Caco-2 (cell line): ENCODE measurements around the gene PTPRN2. TPM values are rescaled to one million over a fixed set of nuclear protein-coding genes. Genes with fewer than 3 reads are reported as not detected.
A peak's percentile ranks its signal among the peaks of the same experiment; 100 is the strongest.

Source experiments
- BruUV-seq: library from RNA; stranded (reverse); fragments of 400-500 nt; replicated peaks from 2 replicates; lab custom pipeline; 2021; lab: Mats Ljungman, UMichigan
- CTCF ChIA-PET: fragments of 300-600 bp; sonication (Branson Sonifier 250); formaldehyde crosslinking; loops from one replicate; lab custom pipeline; 2022; ENCODE audit warnings: antibody characterized with exemption; lab: Charles Lee
- POLR2A ChIA-PET: fragments of 300-600 bp; sonication (Branson Sonifier 250); formaldehyde crosslinking; loops from one replicate; lab custom pipeline; 2022; ENCODE audit warnings: antibody characterized with exemption; lab: Charles Lee
- DNase-seq, 2 experiments: peaks; one replicate each; pipeline versions ENCODE4 v3.0.0 to v3.0.0-alpha.2; 2020 to 2022
- H3K27me3 ChIP-seq: replicated peaks from 2 replicates; pipeline ENCODE4 v1.6.0; 2011; ENCODE audit warnings: low read length; ENCODE audit not compliant: control insufficient read depth, insufficient read depth
- H3K36me3 ChIP-seq: 2 replicates; pipeline ENCODE4 v1.5.1; 2011; ENCODE audit warnings: low read length; ENCODE audit not compliant: control insufficient read depth, insufficient read depth
- H3K4me1 ChIP-seq: fragments of 250-450 bp; sonication (Bioruptor Pico); 2 replicates; pipeline ENCODE4 v1.5.1; 2020; ENCODE audit warnings: mild to moderate bottlenecking
- H3K4me3 ChIP-seq: 2 replicates; pipeline ENCODE4 v1.5.1; 2011; ENCODE audit warnings: low read depth, mild to moderate bottlenecking, control low read depth, low read length
- H3K9me3 ChIP-seq: fragments of 250-450 bp; sonication (Bioruptor Pico); 2 replicates; pipeline ENCODE4 v1.5.1; 2020; ENCODE audit warnings: mild to moderate bottlenecking, moderate library complexity
- H3K27ac Mint-ChIP-seq: one replicate; pipeline ENCODE4 v1.8.0; 2022; ENCODE audit warnings: mixed read lengths; ENCODE audit not compliant: unreplicated experiment
- H3K27me3 Mint-ChIP-seq: one replicate; pipeline ENCODE4 v1.8.0; 2022; ENCODE audit warnings: mixed read lengths; ENCODE audit not compliant: insufficient read depth, unreplicated experiment
- H3K36me3 Mint-ChIP-seq: one replicate; pipeline ENCODE4 v1.8.0; 2022; ENCODE audit warnings: mild to moderate bottlenecking, mixed read lengths; ENCODE audit not compliant: insufficient read depth, unreplicated experiment
- H3K4me1 Mint-ChIP-seq: one replicate; pipeline ENCODE4 v1.8.0; 2022; ENCODE audit warnings: low read depth, mixed read lengths; ENCODE audit not compliant: unreplicated experiment
- H3K4me3 Mint-ChIP-seq: one replicate; pipeline ENCODE4 v1.8.0; 2022; ENCODE audit warnings: mild to moderate bottlenecking, moderate library complexity, mixed read lengths; ENCODE audit not compliant: unreplicated experiment
- H3K9me3 Mint-ChIP-seq: one replicate; pipeline ENCODE4 v1.8.0; 2022; ENCODE audit warnings: mixed read lengths; ENCODE audit not compliant: unreplicated experiment
- CTCF ChIP-seq, 2 experiments: fragments of 200-600 bp in 1 of 2; IDR thresholded peaks; 1 replicate in 1 of 2; 2 replicates in 1 of 2; pipeline versions ENCODE4 v1.5.1 to v1.8.0; 2011 to 2022; ENCODE audit warnings: antibody characterized with exemption in 1 of 2, control low read depth in 1 of 2, inconsistent platforms in 1 of 2, low read depth in 1 of 2, low read length in 1 of 2, mild to moderate bottlenecking in 1 of 2, moderate library complexity in 1 of 2; ENCODE audit not compliant: insufficient read depth in 1 of 2, severe bottlenecking in 1 of 2, unreplicated experiment in 1 of 2
- intact Hi-C: fragments of 100-400 bp; cut with micrococcal nuclease; formaldehyde crosslinking; loops from one replicate; pipeline ENCODE4 v1.10.0; 2022; ENCODE audit not compliant: unreplicated experiment
- total RNA-seq: library from RNA; stranded (reverse); gene quantifications from 2 replicates; pipeline ENCODE4 v1.2.3, GENCODE V29; 2022

Gene PTPRN2
- total RNA-seq, 1 experiment from 2014 or later = 1.4 TPM

- ChIA-PET CTCF (no interaction called here), POLR2A (no interaction called here)
- Mint-ChIP-seq H3K27me3 (no peaks in the 10 kb centered on the region), H3K36me3 (no peaks in the 10 kb centered on the region), H3K4me1 (no peaks in the 10 kb centered on the region), H3K9me3 (peaks cover 17% of the 10 kb centered on the region), H3K4me3 (no peak overlapping the region), H3K27ac (no peak overlapping the region)
- no peaks in the 10 kb centered on the region for H3K27me3 ChIP-seq
- no peaks in the 10 kb centered on the region; the same call in 1 of the 2 replicates for H3K9me3 ChIP-seq
- peak in 1 of 2 experiments; percentile 8 for DNase-seq
- H3K4me1 ChIP-seq = no peaks in the 10 kb centered on the region
- TF ChIP-seq CTCF (IDR thresholded peaks at IDR 0.05; ENCODE audit: insufficient read depth in 1 of 2, low read depth in 1 of 2, low read length in 1 of 2, severe bottlenecking in 1 of 2, unreplicated experiment in 1 of 2) = no peak
- intact Hi-C loops = no loop called here
- BruUV-seq = no TSS peak
- H3K36me3 ChIP-seq = no peaks in the 10 kb centered on the region
- no peak overlapping the region for H3K4me3 ChIP-seq
These were observed 484.2 kb downstream of the PTPRN2 start for GRCh38 chr7:158103378-158103777.

- POLR2A ChIA-PET = no interaction called here
- no peak for TF ChIP-seq CTCF (IDR thresholded peaks at IDR 0.05; ENCODE audit: insufficient read depth in 1 of 2, low read depth in 1 of 2, low read length in 1 of 2, severe bottlenecking in 1 of 2, unreplicated experiment in 1 of 2)
- Mint-ChIP-seq H3K27me3 (no peaks in the 10 kb centered on the region), H3K36me3 (no peaks in the 10 kb centered on the region), H3K4me3 (no peak overlapping the region), H3K4me1 (no peaks in the 10 kb centered on the region), H3K9me3 (peaks cover 17% of the 10 kb centered on the region), H3K27ac (no peak overlapping the region)
- Histone ChIP-seq H3K9me3 (no peaks in the 10 kb centered on the region; the same call in 1 of the 2 replicates), H3K36me3 (no peaks in the 10 kb centered on the region), H3K27me3 (no peaks in the 10 kb centered on the region), H3K4me3 (no peak overlapping the region), H3K4me1 (no peaks in the 10 kb centered on the region)
- CTCF ChIA-PET = no interaction called here
- intact Hi-C loops = no loop called here
- DNase-seq = peak in 1 of 2 experiments; percentile 14
- BruUV-seq = no TSS peak
These were observed 484.7 kb downstream of the PTPRN2 start for GRCh38 chr7:158102897-158103296.

DNA sequence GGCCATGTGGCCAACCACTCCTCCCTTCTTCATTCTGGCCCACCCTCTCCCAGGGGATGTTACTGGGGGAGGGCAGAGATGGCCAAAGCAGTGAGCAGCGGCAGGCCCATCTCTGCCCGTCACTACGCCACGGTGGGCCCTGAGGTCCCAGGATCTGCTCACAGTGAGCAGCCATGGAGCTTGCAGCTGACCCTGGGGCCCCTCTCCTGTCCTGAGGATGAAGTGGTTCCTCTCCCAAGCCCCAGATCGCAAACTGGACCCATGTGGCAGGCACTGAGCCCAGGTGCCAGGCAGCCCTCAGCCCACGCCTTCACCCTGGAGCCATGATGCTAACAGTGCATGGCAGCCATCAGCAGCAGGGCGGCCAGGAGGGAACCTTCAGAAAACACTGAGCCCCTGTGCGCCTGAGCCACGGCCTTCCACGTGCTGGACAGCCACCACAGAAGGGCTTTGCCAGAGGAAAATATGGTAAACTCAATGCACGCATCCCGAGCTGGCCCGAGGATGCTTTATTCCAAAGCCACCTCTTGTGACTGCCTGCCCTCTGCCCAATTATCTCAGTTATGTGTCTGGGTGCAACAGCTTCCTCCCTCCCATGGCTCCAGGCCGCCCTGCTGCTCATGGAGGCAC is 485.7 kb downstream of the PTPRN2 start:
- Mint-ChIP-seq H3K36me3 (no peaks in the 10 kb centered on the region), H3K27ac (no peak overlapping the region), H3K9me3 (peaks cover 17% of the 10 kb centered on the region), H3K27me3 (no peaks in the 10 kb centered on the region), H3K4me3 (no peak overlapping the region), H3K4me1 (no peaks in the 10 kb centered on the region)
- ChIA-PET POLR2A (no interaction called here), CTCF (no interaction called here)
- intact Hi-C loops = no loop called here
- Histone ChIP-seq H3K9me3 (no peaks in the 10 kb centered on the region; the same call in 1 of the 2 replicates), H3K27me3 (no peaks in the 10 kb centered on the region), H3K4me3 (no peak overlapping the region), H3K4me1 (no peaks in the 10 kb centered on the region), H3K36me3 (no peaks in the 10 kb centered on the region)
- BruUV-seq = no TSS peak
- no peak for TF ChIP-seq CTCF (IDR thresholded peaks at IDR 0.05; ENCODE audit: insufficient read depth in 1 of 2, low read depth in 1 of 2, low read length in 1 of 2, severe bottlenecking in 1 of 2, unreplicated experiment in 1 of 2)
- DNase-seq = peak in 1 of 2 experiments; percentile 18
